ENCODE measurements around the gene KIDINS220.
"Not testable (repeated sequence)": the region's sequence is repeated elsewhere in the genome, so short reads cannot be mapped to it uniquely, and the experiment has no call there.

KIDINS220 gene

GRCh38 chr2:8790739-8791162 lies 46.7 kb downstream of the KIDINS220 start:
- in situ Hi-C loops (cut with HindIII; ENCODE audit: low pct_ligation_motif_present, low pct_unique_long_range_greater_than_20kb, low sequenced_read_pairs) = no loop called here
- no peak for DNase-seq

- DNase-seq = no peak
- in situ Hi-C loops (cut with HindIII; ENCODE audit: low pct_ligation_motif_present, low pct_unique_long_range_greater_than_20kb, low sequenced_read_pairs) = no loop called here
These were observed 51.0 kb downstream of the KIDINS220 start for GRCh38 chr2:8786463-8786862.

- in situ Hi-C loops (cut with HindIII; ENCODE audit: low pct_ligation_motif_present, low pct_unique_long_range_greater_than_20kb, low sequenced_read_pairs) = no loop called here
- DNase-seq = no peak
These were observed 57.4 kb downstream of the KIDINS220 start for GRCh38 chr2:8779795-8780671.

- no peak for DNase-seq
- in situ Hi-C loops (cut with HindIII; ENCODE audit: low pct_ligation_motif_present, low pct_unique_long_range_greater_than_20kb, low sequenced_read_pairs) = no loop called here
These were observed 63.0 kb downstream of the KIDINS220 start for GRCh38 chr2:8774371-8774770.

GRCh38 chr2:8767324-8767723 lies 70.1 kb downstream of the KIDINS220 start:
- in situ Hi-C loops (cut with HindIII; ENCODE audit: low pct_ligation_motif_present, low pct_unique_long_range_greater_than_20kb, low sequenced_read_pairs) = no loop called here
- no peak for DNase-seq

GRCh38 chr2:8761529-8762164 lies 75.8 kb downstream of the KIDINS220 start:
- in situ Hi-C loops (cut with HindIII; ENCODE audit: low pct_ligation_motif_present, low pct_unique_long_range_greater_than_20kb, low sequenced_read_pairs) = no loop called here
- DNase-seq = peak; percentile 50

GRCh38 chr2:8756716-8757115 lies 80.7 kb downstream of the KIDINS220 start:
- in situ Hi-C loops (cut with HindIII; ENCODE audit: low pct_ligation_motif_present, low pct_unique_long_range_greater_than_20kb, low sequenced_read_pairs) = no loop called here
- DNase-seq = no peak

GRCh38 chr2:8756230-8756629 lies 81.2 kb downstream of the KIDINS220 start:
- no peak for DNase-seq
- in situ Hi-C loops (cut with HindIII; ENCODE audit: low pct_ligation_motif_present, low pct_unique_long_range_greater_than_20kb, low sequenced_read_pairs) = no loop called here

- DNase-seq = no peak
These were observed 83.2 kb downstream of the KIDINS220 start for GRCh38 chr2:8754106-8754776.

GRCh38 chr2:8753609-8754008 lies 83.8 kb downstream of the KIDINS220 start:
- in situ Hi-C loops (cut with HindIII; ENCODE audit: low pct_ligation_motif_present, low pct_unique_long_range_greater_than_20kb, low sequenced_read_pairs) = no loop called here
- no peak for DNase-seq

More at GRCh38 chr2:8754106-8754776, 83.2 kb downstream of the KIDINS220 start:
- in situ Hi-C loops (cut with HindIII; ENCODE audit: low pct_ligation_motif_present, low pct_unique_long_range_greater_than_20kb, low sequenced_read_pairs) = no loop called here

- no peak for DNase-seq
- in situ Hi-C loops (cut with HindIII; ENCODE audit: low pct_ligation_motif_present, low pct_unique_long_range_greater_than_20kb, low sequenced_read_pairs) = no loop called here
These were observed 85.0 kb downstream of the KIDINS220 start for GRCh38 chr2:8752385-8752784.

GRCh38 chr2:8750221-8750620 lies 87.2 kb downstream of the KIDINS220 start:
- no peak for DNase-seq
- in situ Hi-C loops (cut with HindIII; ENCODE audit: low pct_ligation_motif_present, low pct_unique_long_range_greater_than_20kb, low sequenced_read_pairs) = no loop called here

GRCh38 chr2:8743261-8743660 lies 94.2 kb downstream of the KIDINS220 start:
- DNase-seq = no peak
- in situ Hi-C loops (cut with HindIII; ENCODE audit: low pct_ligation_motif_present, low pct_unique_long_range_greater_than_20kb, low sequenced_read_pairs) = no loop called here

GRCh38 chr2:8740136-8740535 lies 97.3 kb downstream of the KIDINS220 start:
- DNase-seq = no peak
- in situ Hi-C loops (cut with HindIII; ENCODE audit: low pct_ligation_motif_present, low pct_unique_long_range_greater_than_20kb, low sequenced_read_pairs) = no loop called here

- no peak for DNase-seq
- in situ Hi-C loops (cut with HindIII; ENCODE audit: low pct_ligation_motif_present, low pct_unique_long_range_greater_than_20kb, low sequenced_read_pairs) = no loop called here
These were observed 99.7 kb downstream of the KIDINS220 start for GRCh38 chr2:8737571-8738175.

GRCh38 chr2:8732601-8733000 lies 104.8 kb downstream of the KIDINS220 start:
- in situ Hi-C loops (cut with HindIII; ENCODE audit: low pct_ligation_motif_present, low pct_unique_long_range_greater_than_20kb, low sequenced_read_pairs) = no loop called here
- DNase-seq = no peak

- in situ Hi-C loops (cut with HindIII; ENCODE audit: low pct_ligation_motif_present, low pct_unique_long_range_greater_than_20kb, low sequenced_read_pairs) = no loop called here
- DNase-seq = no peak
These were observed 107.5 kb downstream of the KIDINS220 start for GRCh38 chr2:8729939-8730338.

- in situ Hi-C loops (cut with HindIII; ENCODE audit: low pct_ligation_motif_present, low pct_unique_long_range_greater_than_20kb, low sequenced_read_pairs) = not testable (repeated sequence)
These were observed 108.3 kb downstream of the KIDINS220 start for GRCh38 chr2:8729101-8729500.

More at GRCh38 chr2:8729101-8729500, 108.3 kb downstream of the KIDINS220 start:
- DNase-seq = not testable (repeated sequence)
